ENCODE data around the gene IL4R. TPM values are rescaled to one million over a fixed set of nuclear protein-coding genes. Genes with fewer than 3 reads are reported as not detected.

IL4R gene
- total and polyA plus RNA-seq, 4 donors, result 15.5 to 61.9 (median 29.9) TPM

GRCh38 chr16:27383556-27384243, 69.9 kb downstream of the IL4R start:
- no peak for DNase-seq (ENCODE audit: low spot score)
- WGBS, result 72% methylated on average over 15 of the region's 15 CpGs

GRCh38 chr16:27384425-27384824, 70.7 kb downstream of the IL4R start:
- Histone ChIP-seq H3K4me3 (ENCODE audit: low read depth in 1 of 3, low read length in 3 of 3) (no peak overlapping the region), H3K27me3 (ENCODE audit: control insufficient read depth in 4 of 4, insufficient read depth in 4 of 4, low read length in 3 of 4) (no peaks in the 10 kb centered on the region), H3K4me1 (ENCODE audit: control insufficient read depth in 4 of 4, insufficient read depth in 4 of 4, low read length in 3 of 4) (no peaks in the 10 kb centered on the region), H3K36me3 (ENCODE audit: control insufficient read depth in 4 of 4, insufficient read depth in 3 of 4, low read depth in 1 of 4, low read length in 3 of 4) (no peaks in the 10 kb centered on the region), H3K9ac (ENCODE audit: low read depth in 1 of 2, low read length in 2 of 2) (no peak overlapping the region), H3K27ac (ENCODE audit: low read depth in 1 of 2, low read length in 2 of 2) (no peak overlapping the region), H3K9me3 (ENCODE audit: control insufficient read depth in 4 of 4, low read length in 3 of 4) (peaks cover 0 to 4% (median 0%) of the 10 kb centered on the region in 4 donors)
- WGBS, result 71% methylated on average over 5 of the region's 5 CpGs
- TF ChIP-seq REST (IDR thresholded peaks at IDR 0.05) (no peak), RAD21 (IDR thresholded peaks at IDR 0.05) (no peak), GABPA (IDR thresholded peaks at IDR 0.05 in 1 of 2, conservative IDR thresholded peaks at IDR 0.05 in 1 of 2) (no peak), MAX (IDR thresholded peaks at IDR 0.05) (no peak), RXRA (IDR thresholded peaks at IDR 0.05) (no peak), NR2F2 (IDR thresholded peaks at IDR 0.05) (no peak), ZBTB33 (IDR thresholded peaks at IDR 0.05) (no peak), HNF4G (IDR thresholded peaks at IDR 0.05) (no peak), HNF4A (conservative IDR thresholded peaks at IDR 0.05) (no peak), TAF1 (conservative IDR thresholded peaks at IDR 0.05) (no peak), FOXA2 (IDR thresholded peaks at IDR 0.05) (no peak), SP1 (IDR thresholded peaks at IDR 0.05) (no peak), EGR1 (IDR thresholded peaks at IDR 0.05; ENCODE audit: low read depth in 2 of 2) (no peak), ATF3 (IDR thresholded peaks at IDR 0.05) (no peak), JUND (IDR thresholded peaks at IDR 0.05) (no peak), YY1 (IDR thresholded peaks at IDR 0.05) (no peak), CTCF (IDR thresholded peaks at IDR 0.05; ENCODE audit: low read depth, low read length, missing input control) (no peak), FOXA1 (IDR thresholded peaks at IDR 0.05) (no peak)
- DNase-seq (ENCODE audit: low spot score), result no peak

More at GRCh38 chr16:27383556-27384243, 69.9 kb downstream of the IL4R start:
- TF ChIP-seq FOXA1 (IDR thresholded peaks at IDR 0.05), result no peak
- TF ChIP-seq YY1 (IDR thresholded peaks at IDR 0.05), result no peak
- TF ChIP-seq HNF4G (IDR thresholded peaks at IDR 0.05), result no peak
- TF ChIP-seq RAD21 (IDR thresholded peaks at IDR 0.05), result no peak
- Histone ChIP-seq H3K9ac (ENCODE audit: low read depth in 1 of 2, low read length in 2 of 2) (no peak overlapping the region), H3K4me1 (ENCODE audit: control insufficient read depth in 4 of 4, insufficient read depth in 4 of 4, low read length in 3 of 4) (no peaks in the 10 kb centered on the region), H3K4me3 (ENCODE audit: low read depth in 1 of 3, low read length in 3 of 3) (no peak overlapping the region), H3K9me3 (ENCODE audit: control insufficient read depth in 4 of 4, low read length in 3 of 4) (peaks cover 0 to 4% (median 0%) of the 10 kb centered on the region in 4 donors), H3K27ac (ENCODE audit: low read depth in 1 of 2, low read length in 2 of 2) (no peak overlapping the region), H3K36me3 (ENCODE audit: control insufficient read depth in 4 of 4, insufficient read depth in 3 of 4, low read depth in 1 of 4, low read length in 3 of 4) (no peaks in the 10 kb centered on the region), H3K27me3 (ENCODE audit: control insufficient read depth in 4 of 4, insufficient read depth in 4 of 4, low read length in 3 of 4) (no peaks in the 10 kb centered on the region)
